ENCODE results near the gene RNF40.

Gene RNF40

DNA sequence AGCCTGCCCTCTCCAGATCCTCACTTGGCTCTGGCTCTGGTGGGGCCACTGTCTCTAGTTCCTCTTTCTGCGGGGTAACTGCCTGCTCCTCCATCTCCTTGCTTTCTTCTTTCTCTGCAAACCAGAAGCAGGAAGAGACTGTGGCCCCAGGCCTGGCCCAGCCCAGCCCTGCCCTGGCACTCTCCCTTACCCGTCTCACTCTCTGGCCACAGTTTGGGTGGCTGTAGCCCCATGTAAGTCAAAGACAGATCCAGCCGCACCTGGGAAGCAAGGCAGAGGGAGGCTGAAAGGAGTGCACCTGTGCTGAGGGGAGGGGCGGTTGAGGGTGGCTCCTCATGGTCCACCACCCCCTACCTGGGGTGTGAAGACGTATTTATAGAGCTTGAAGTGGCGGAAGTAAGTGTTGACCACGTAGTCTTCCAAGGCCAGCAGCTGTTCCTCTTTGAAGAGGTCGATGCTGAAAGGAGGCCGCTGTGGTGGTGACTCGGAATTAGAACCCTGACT, 3.1 kb upstream of the RNF40 start:
- peak in 4 of 42 donors; percentile 14 to 33 (median 27) for DNase-seq

DNA sequence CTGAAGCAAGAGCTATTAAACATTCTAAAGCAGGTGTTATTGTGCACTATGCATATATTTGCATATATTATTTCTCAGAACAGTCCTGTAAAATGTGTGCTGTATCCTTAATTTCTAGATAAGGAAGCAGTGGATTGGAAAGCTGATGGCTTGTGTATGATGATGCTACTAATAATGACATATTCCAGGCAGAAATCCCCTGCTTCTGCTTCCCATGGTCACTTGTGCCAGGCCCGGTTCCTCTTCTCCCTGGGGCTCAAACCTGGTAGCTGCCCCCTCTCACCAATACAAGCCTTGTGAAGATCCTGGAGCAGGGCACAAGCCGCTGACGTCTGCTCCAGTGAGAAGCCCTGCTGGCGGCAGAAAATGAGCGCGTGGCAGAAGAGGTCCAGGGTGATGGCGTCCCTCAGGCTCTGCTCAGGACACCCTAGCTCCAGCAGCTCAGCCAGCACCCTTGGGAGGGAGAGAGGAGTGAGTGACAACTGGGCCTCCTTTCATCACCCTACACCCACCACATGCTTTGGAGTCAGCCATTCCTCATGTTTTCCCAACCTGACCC, 2.0 kb upstream of the RNF40 start:
- intact Hi-C loops (cut with DNase I), result no loop called here
- DNase-seq, result no peak

More for the DNA sequence above, 3.1 kb upstream of the RNF40 start:
- intact Hi-C loops (cut with DNase I), result no loop called here

DNA sequence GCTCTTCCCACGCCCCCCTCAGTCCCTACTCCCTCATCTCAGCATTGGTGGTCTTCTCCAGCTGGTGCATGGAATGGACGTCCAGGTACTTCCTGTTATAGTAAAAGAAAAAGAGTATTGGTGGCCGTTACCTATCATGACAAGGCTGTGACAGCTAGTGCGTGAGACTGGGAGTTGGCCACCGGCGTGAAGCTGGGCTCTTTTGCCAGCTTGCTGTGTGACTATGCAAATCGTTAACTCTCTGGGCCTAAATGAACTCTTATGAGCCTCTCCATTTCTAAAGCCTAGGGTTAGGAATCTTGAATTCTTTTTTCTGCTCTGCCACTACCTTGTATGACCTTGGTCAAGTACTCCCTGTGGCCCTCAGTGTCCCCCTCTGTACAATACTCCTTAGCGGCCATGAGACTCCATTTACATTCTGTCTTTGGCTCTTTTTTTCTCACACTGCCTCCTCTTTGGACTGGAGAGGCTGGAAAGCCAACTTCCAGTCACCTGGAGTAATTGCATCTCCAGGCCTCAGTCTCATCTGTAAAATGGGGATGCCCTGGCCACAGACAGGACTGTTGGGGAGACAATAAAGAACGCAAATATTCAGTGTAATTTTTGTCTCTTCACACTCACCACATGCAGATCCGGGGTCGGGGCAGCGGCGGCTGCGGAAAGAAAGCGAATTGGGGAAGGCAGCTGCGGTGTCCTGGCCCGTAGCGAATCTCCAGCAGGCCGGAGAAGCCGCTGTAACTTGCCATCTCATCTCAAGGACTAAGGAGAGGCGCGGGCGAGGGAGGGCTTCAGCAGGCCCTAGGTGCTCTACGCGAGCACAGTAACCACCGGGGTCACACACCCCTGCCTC, 1.3 kb upstream of the RNF40 start:
- intact Hi-C loops (cut with DNase I), result no loop called here
- DNase-seq, result peak in 1 of 42 donors; percentile 53

DNA sequence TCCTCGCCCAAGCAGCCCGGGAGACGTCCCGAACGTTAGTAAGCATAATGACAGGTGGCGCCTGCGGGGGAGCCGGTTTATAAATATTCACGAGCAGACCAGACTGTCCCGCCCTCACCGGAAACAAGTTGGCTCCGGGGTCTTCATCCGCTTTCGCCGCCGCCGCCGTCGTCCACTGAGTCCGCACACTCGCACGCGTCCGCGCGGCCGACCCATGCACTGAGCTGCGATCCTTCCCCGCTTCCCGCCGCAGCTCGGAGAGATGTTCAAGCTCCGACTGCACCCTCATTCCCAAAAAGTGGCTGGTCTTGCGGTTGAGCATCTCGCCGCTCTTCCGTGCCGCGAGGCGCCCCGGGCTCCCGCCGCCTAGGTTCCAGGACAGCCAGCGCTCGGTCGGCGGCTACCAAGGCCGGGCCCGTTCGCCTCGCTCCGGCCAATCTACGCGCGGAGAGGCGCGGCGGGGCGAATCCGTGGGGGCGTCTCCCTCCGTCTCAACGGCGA, 645 bp upstream of the RNF40 start:
- intact Hi-C loops (cut with DNase I), result no loop called here
- peak in 26 of 42 donors; percentile 11 to 59 (median 35) for DNase-seq

DNA sequence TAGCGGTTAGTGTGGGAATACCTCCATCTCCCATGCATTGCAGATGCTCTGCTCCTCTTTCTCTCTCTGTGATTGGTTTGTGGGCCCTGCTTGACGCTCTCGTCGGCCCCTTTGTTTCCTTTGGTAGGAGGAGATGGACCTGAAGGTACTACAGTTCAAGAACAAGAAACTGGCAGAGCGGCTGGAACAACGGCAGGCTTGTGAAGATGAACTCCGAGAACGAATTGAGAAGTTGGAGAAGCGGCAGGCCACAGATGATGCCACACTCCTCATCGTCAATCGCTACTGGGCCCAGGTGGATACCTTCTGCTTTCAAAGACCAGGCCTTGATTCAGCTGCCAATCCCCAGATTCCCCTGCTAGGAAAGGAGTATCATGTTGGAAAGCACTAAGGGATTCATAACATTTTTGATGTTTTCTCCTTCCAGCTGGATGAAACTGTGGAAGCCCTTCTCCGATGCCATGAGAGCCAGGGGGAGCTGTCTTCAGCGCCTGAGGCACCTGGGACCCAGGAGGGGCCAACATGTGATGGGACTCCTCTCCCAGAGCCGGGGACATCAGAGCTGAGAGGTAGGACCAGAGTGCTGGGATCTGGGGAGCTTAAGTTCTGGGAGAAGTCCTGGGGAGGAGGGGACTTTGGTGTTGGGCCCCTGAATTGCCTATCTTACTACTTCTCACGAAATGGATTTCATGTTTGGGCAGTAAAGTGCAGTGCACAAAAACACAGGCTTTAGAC, 1.0 kb downstream of the RNF40 start:
- intact Hi-C loops (cut with DNase I), result loop anchor here (2.0 kb wide), 1 partner anchor 14 kb away; the partner anchor contains the start of gene PHKG2
- no peak for DNase-seq

DNA sequence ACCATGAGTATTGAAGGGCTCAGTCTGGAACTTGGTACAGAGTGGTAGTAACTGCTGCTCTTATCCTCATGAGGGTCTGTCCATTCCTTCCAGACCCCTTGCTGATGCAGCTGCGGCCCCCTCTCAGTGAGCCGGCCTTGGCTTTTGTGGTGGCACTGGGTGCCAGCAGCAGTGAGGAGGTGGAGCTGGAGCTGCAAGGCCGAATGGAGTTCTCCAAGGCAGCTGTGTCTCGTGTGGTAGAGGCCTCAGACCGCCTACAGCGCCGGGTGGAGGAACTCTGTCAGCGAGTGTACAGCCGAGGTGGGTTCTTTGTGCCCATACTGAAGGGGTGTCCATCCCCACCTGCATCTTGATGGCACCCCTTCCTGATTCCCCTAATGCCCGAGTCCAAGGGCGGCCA, 2.0 kb downstream of the RNF40 start:
- DNase-seq, result no peak
- intact Hi-C loops (cut with DNase I), result no loop called here

DNA sequence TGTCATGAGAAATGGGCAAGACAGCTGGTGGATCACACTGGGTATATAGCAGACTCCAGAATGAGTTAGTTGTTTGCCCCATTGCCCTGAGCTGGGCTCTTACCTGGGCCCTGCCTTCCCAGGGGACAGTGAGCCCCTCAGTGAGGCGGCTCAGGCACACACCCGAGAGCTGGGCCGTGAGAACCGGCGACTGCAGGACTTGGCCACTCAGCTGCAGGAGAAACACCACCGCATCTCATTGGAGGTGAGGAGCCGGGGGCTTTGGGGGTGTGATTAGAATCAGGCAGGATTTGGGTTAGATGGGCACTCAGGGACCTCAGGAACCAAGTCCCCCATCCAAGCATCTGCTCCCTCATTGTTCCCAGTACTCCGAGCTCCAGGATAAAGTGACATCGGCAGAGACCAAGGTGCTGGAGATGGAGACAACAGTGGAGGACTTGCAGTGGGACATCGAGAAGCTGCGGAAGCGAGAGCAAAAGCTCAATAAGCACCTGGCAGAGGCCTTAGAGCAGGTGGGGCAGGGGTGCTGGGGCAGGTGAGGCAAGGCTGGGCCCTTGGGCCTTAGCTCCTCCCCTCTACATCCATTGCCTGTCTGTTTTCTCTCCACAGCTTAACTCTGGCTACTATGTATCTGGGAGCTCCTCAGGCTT, 2.8 kb downstream of the RNF40 start:
- intact Hi-C loops (cut with DNase I), result no loop called here
- DNase-seq, result no peak

DNA sequence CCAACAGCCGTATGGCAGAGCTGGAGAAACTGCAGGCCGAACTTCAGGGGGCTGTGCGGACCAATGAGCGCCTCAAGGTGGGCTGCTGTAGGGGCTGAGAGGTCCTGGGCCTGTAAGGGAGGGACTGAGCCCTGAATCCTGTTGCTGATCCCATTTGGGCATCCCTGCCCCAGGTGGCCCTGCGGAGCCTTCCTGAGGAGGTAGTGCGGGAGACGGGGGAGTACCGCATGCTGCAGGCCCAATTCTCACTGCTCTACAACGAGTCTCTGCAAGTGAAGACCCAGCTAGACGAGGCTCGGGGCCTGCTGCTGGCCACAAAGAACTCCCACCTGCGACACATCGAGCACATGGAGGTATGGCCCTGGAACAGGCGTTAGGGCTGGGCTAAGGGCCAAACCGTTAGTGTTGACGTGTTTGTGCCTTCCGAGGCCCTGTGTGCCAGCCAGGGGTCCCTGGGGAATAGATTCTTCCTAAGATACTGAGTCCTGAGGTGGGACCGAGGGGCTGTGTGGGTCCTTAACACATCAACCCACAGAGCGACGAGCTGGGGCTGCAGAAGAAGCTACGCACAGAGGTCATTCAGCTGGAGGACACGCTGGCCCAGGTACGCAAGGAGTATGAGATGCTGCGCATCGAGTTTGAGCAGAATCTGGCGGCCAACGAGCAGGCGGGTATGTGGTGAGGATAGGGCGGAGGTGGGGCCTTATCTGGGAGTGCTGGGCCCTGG, 4.2 kb downstream of the RNF40 start:
- intact Hi-C loops (cut with DNase I), result no loop called here
- no peak for DNase-seq

DNA sequence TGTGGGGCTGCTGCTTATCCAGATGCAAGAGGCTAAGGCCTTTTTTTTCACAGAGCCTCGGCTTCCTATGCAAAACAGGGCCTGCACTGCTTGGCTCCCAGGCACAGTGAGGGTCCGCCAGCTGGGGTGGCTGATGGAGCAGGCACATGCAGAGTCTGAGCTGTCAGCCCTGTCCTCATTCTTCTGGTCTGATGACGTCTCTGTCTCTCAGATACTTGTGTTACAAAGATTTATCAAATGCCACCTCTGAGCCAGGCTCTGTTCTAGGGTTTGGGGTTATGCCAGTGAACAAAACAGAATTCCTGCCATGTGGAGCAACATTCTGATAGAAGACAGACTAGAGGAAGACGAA, 4.8 kb downstream of the RNF40 start:
- intact Hi-C loops (cut with DNase I), result no loop called here
- DNase-seq, result no peak

DNA sequence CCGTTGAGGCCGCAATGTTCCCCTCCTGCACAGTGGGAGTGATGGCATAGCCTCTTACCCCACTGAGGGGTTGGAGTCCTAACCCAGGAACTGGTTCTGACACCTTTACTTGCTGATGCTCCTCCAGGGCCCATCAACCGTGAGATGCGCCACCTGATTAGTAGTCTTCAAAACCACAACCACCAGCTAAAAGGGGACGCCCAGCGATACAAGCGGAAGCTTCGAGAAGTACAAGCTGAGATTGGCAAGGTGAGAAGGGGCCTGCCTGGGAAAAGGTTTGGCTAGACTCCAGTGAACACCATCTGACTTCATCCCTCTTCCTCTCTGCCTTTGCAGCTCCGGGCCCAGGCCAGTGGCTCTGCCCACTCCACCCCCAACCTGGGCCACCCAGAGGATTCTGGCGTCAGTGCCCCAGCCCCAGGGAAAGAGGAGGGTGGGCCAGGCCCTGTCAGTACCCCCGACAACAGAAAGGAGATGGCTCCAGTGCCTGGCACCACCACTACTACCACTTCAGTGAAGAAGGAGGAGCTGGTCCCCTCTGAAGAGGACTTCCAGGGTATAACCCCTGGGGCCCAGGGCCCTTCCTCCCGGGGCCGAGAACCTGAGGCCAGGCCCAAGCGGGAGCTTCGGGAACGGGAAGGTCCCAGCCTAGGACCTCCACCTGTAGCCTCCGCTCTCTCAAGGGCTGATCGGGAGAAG, 5.8 kb downstream of the RNF40 start:
- DNase-seq, result no peak
- intact Hi-C loops (cut with DNase I), result no loop called here

DNA sequence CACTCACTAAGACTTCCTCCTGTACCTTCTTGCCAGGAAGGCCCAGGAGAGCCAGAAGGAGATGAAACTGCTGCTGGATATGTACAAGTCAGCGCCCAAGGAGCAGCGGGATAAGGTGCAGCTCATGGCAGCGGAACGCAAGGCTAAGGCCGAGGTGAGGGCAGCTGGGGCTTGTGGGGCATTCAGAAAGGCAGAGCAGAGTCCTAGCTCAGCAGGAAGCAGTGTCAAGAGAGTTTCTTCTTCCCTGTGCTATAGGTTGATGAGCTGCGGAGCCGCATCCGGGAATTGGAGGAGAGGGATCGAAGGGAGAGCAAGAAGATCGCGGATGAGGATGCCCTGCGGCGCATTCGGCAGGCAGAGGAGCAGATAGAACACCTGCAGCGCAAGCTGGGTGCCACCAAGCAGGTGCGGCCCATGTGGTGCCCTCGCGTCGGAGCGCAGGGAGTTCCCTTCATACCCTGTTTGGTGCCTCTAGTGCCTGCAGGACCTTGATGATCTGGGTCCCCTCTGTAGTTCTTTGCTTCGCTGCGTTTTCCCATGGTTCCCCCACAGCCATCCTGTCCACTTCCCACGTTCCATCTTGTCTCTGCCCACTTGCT, 6.6 kb downstream of the RNF40 start:
- intact Hi-C loops (cut with DNase I), result no loop called here
- DNase-seq, result no peak

DNA sequence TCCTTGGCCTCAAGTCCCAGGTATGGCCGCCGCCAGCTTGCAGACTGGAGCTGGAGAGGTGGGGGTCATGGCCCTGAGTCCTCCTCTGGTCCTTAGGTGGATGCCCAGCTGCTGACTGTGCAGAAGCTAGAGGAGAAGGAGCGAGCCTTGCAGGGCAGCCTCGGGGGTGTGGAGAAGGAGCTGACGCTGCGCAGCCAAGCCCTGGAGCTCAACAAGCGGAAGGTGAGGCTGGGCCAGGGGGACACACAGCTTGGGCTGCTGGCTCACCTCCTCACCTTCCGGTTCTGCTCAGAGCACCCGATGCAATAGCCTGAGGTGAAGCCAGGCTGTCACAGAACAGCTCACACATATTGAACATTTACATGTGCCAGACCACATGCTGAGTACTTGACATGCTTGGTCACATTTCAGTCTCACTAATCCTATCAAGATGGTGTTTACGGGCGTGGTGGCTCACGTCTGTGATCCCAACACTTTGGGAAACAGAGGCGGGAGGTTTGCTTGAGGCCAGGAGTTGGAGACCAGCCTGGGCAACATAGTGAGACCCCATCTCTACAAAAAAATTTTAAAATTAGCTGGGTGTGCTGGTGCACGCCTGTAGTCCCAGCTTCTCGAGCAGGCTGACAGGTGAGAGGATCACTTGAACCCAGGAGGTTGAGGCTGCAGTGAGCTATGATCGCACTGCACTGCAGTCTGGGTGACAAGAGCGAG, 7.4 kb downstream of the RNF40 start:
- no peak for DNase-seq
- intact Hi-C loops (cut with DNase I), result no loop called here

DNA sequence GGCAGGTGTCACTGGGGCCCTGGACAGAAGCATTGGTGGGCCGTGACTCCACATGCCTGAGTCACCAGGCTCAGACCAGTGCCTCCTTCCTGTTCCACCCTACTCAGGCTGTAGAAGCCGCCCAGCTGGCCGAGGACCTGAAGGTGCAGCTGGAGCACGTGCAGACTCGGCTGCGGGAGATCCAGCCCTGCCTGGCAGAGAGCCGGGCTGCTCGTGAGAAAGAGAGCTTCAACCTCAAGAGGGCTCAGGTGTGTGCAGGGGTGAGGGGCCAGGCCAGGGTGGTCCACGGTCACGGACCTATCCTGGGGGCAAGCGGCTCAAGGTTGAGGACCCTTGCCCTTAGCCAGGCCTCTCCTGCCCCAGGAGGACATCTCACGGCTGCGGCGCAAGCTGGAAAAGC, 9.6 kb downstream of the RNF40 start:
- DNase-seq, result no peak
- intact Hi-C loops (cut with DNase I), result no loop called here

DNA sequence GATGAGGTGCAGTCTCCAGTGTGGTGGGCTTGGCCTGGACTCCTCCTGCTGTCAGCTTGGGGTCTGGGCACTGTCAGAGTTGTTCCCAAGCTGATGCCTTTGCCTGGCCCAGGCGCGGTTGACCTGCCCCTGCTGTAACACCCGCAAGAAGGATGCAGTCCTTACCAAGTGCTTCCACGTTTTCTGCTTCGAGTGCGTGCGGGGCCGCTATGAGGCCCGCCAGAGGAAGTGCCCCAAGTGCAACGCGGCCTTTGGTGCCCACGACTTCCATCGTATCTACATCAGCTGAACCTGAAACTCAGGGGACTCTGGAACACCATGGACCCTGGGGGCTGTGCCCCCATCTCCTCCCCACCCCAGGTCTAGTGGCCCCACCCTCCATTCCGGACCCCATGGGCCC, 11.7 kb downstream of the RNF40 start:
- no peak for DNase-seq
- intact Hi-C loops (cut with DNase I), result no loop called here

DNA sequence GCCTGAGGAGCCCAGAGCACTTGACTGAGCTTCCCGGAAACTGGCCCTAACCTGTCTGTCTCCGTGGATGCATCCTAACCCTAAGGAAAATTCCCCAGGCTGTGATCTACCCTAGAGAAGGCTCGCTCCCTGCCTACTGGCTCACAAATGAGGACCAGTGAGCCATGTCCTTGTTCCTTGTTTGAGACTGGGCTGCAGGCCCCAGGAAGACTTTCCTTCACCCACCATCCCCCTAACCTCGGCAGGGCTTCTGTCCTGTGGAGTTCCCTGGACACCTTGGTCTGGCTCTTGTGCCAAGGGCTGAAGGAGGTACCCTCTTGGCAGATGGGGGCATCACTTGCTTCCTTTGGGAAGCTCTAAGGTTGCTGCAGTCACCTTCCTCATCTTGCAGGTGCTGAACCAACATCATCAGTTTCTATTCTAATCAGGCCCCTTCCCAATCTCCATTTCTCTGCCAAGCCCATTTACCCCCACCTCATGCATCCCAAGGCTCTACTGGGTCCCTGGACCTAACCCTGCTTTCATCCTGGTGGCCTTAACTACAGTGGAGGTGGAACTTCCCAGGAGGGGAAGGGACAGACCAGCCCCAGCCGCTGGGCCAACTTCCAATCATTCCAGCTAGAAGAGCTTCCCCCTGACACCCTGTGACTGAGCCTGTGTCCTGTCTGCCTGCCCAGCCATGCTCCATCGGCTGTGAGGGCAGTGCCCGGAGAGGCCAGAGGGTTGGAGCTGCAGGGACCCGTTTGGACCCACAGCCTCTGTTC, 12.4 kb downstream of the RNF40 start:
- peak in 3 of 42 donors; percentile 18 to 26 (median 19) for DNase-seq
- intact Hi-C loops (cut with DNase I), result no loop called here

DNA sequence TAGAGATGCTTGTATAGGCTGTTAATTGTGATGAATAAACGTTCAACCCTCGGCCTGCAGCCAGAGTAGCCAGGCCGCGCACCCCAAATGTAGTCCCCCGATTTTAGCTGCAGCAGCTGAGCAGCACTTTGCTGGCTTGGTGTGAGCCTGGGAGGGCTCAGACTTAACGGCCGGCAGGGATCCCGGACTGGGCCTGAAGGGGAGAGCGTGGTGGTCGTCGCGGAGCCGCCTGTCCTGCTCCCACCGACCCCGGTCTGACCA, 12.9 kb downstream of the RNF40 start:
- no peak for DNase-seq
- intact Hi-C loops (cut with DNase I), result no loop called here
